Keratinocyte (primary cell): ENCODE measurements around the gene LLCFC1.

Experiments used
- EZH2 ChIP-seq: IDR thresholded peaks from one replicate; pipeline ENCODE4 v1.6.1; 2012; ENCODE audit warnings: inconsistent platforms, mild to moderate bottlenecking, low read length, moderate library complexity
- TF ChIP-seq, protein P1 (sequence below), 3 experiments: IDR thresholded peaks in 1 of 3; conservative IDR thresholded peaks in 1 of 3; optimal IDR thresholded peaks in 1 of 3; 2 replicates in 2 of 3; 3 replicates in 1 of 3; pipeline versions ENCODE3 to v1.5.1; 2011; ENCODE audit warnings: low read length in 3 of 3, mild to moderate bottlenecking in 3 of 3, moderate library complexity in 2 of 3, control low read depth in 1 of 3, inconsistent platforms in 1 of 3; ENCODE audit not compliant: insufficient read depth in 2 of 3; ENCODE audit errors: extremely low read depth in 1 of 3

DNA sequence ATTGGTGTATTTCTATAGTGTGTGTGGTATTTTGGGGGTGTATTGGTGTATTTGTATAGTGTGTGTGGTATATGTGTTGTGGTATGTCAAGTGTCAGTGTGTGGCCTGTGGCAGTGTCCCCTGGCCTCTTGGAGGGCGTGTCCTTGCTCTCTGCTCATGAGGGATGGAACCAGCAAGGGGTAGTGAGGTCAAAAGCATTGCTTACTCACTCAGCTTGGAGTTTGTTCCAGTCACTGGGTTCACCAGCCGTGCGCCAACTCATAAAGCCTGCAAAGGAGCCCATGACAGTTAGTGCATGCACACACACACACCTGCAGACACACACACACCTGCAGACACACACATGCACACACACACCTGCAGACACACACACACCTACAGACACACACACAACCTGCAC lies 49.5 kb upstream of the LLCFC1 start:
- TF ChIP-seq, protein P1, sequence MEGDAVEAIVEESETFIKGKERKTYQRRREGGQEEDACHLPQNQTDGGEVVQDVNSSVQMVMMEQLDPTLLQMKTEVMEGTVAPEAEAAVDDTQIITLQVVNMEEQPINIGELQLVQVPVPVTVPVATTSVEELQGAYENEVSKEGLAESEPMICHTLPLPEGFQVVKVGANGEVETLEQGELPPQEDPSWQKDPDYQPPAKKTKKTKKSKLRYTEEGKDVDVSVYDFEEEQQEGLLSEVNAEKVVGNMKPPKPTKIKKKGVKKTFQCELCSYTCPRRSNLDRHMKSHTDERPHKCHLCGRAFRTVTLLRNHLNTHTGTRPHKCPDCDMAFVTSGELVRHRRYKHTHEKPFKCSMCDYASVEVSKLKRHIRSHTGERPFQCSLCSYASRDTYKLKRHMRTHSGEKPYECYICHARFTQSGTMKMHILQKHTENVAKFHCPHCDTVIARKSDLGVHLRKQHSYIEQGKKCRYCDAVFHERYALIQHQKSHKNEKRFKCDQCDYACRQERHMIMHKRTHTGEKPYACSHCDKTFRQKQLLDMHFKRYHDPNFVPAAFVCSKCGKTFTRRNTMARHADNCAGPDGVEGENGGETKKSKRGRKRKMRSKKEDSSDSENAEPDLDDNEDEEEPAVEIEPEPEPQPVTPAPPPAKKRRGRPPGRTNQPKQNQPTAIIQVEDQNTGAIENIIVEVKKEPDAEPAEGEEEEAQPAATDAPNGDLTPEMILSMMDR (optimal IDR thresholded peaks at IDR 0.05 in 1 of 3, IDR thresholded peaks at IDR 0.05 in 1 of 3, conservative IDR thresholded peaks at IDR 0.05 in 1 of 3; ENCODE audit: extremely low read depth in 1 of 3, insufficient read depth in 2 of 3, low read length in 3 of 3), result no peak
- TF ChIP-seq EZH2, result no peak
